ENCODE results near the gene POLR2L.

GRCh38 chr11:826227-826621, 16.1 kb downstream of the POLR2L start:
- TF ChIP-seq CTCF (IDR thresholded peaks at IDR 0.05 in 4 of 5, conservative IDR thresholded peaks at IDR 0.05 in 1 of 5), result no peak
- no peak for TF ChIP-seq POLR2A (IDR thresholded peaks at IDR 0.05)
